AG04449 (cell line): ENCODE measurements around the gene RAB31.
A peak's percentile ranks its signal among the peaks of the same experiment; 100 is the strongest.

ENCODE experiments used
- CTCF ChIA-PET: fragments of 350-600 bp; formaldehyde crosslinking; extraction: SDS; loops from one replicate; lab custom pipeline; 2021; ENCODE audit warnings: antibody characterized with exemption; lab: Yijun Ruan, JAX
- POLR2A ChIA-PET: fragments of 400-600, 350-600 bp; formaldehyde crosslinking; extraction: SDS; loops from one replicate; lab custom pipeline; 2020; ENCODE audit warnings: antibody characterized with exemption, inconsistent platforms; lab: Yijun Ruan, JAX
- DNase-seq: peaks from one replicate; pipeline ENCODE4 v3.0.0-alpha.2; 2010; ENCODE audit warnings: low read depth, low spot score
- H3K4me3 ChIP-seq: 2 replicates; pipeline ENCODE4 v1.5.1; 2011; ENCODE audit warnings: low read depth, mild to moderate bottlenecking, control low read depth, low read length
- CTCF ChIP-seq: IDR thresholded peaks from one replicate; pipeline ENCODE4 v1.5.1; 2011; ENCODE audit warnings: mild to moderate bottlenecking, moderate library complexity, low read length, control low read depth, inconsistent platforms; ENCODE audit not compliant: insufficient read depth; ENCODE audit errors: missing control alignments

Gene RAB31

GRCh38 chr18:9808295-9809241 lies 100.5 kb downstream of the RAB31 start:
- ChIA-PET CTCF (interaction anchor here (1.3 kb wide), 1 partner anchor 34 kb away, joined by 3 read pairs; no protein-coding TSS in a partner anchor), POLR2A (no interaction called here)
- H3K4me3 ChIP-seq: no peak overlapping the region
- DNase-seq: no peak
- TF ChIP-seq CTCF: no peak

GRCh38 chr18:9809697-9810096 lies 101.6 kb downstream of the RAB31 start:
- ChIA-PET POLR2A (no interaction called here), CTCF (interaction anchor here (1.3 kb wide), 1 partner anchor 36 kb away, joined by 3 read pairs; no protein-coding TSS in a partner anchor)

GRCh38 chr18:9810299-9810698 lies 102.2 kb downstream of the RAB31 start:
- TF ChIP-seq CTCF: no peak
- H3K4me3 ChIP-seq: no peak overlapping the region
- ChIA-PET CTCF (no interaction called here), POLR2A (no interaction called here)
- DNase-seq: no peak

More at GRCh38 chr18:9809697-9810096, 101.6 kb downstream of the RAB31 start:
- TF ChIP-seq CTCF: no peak
- DNase-seq: no peak
- H3K4me3 ChIP-seq: no peak overlapping the region

- ChIA-PET POLR2A (no interaction called here), CTCF (no interaction called here)
- H3K4me3 ChIP-seq: no peak overlapping the region
- DNase-seq: no peak
- TF ChIP-seq CTCF: no peak
These were observed 103.0 kb downstream of the RAB31 start for GRCh38 chr18:9810994-9811705.

- POLR2A ChIA-PET: no interaction called here
- CTCF ChIA-PET: no interaction called here
- DNase-seq: no peak
- no peak overlapping the region for H3K4me3 ChIP-seq
- no peak for TF ChIP-seq CTCF
These were observed 103.9 kb downstream of the RAB31 start for GRCh38 chr18:9811978-9812377.

DNA sequence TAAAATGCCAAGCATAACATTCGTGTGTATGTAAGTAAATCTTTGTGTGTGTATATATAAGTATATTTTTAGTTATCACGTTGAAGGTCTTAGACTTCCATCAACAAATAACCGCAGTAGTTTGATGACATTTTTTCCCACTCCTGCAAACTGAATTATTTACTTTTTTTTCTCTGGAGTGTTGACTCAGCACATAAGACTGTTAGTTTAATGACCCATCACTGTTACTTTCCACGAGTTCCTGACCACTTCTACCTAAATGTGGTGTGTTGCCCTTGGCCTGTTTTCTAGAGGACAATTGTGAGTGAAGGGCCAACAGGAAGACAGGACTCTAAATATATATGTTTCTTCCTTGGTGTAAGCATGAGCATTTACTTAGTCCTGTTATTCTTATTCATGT lies 106.3 kb downstream of the RAB31 start:
- ChIA-PET CTCF (no interaction called here), POLR2A (no interaction called here)
- peak; percentile 91 for DNase-seq
- H3K4me3 ChIP-seq: no peak overlapping the region
- no peak for TF ChIP-seq CTCF
